ENCODE results near the gene DSCAM. TPM values are rescaled to one million over a fixed set of nuclear protein-coding genes. Genes with fewer than 3 reads are reported as not detected.

The DSCAM gene
- total and polyA plus RNA-seq, 2 donors (not counting 3 experiments of a cell fraction or from before 2014, with no cell fraction given): not detected

DNA sequence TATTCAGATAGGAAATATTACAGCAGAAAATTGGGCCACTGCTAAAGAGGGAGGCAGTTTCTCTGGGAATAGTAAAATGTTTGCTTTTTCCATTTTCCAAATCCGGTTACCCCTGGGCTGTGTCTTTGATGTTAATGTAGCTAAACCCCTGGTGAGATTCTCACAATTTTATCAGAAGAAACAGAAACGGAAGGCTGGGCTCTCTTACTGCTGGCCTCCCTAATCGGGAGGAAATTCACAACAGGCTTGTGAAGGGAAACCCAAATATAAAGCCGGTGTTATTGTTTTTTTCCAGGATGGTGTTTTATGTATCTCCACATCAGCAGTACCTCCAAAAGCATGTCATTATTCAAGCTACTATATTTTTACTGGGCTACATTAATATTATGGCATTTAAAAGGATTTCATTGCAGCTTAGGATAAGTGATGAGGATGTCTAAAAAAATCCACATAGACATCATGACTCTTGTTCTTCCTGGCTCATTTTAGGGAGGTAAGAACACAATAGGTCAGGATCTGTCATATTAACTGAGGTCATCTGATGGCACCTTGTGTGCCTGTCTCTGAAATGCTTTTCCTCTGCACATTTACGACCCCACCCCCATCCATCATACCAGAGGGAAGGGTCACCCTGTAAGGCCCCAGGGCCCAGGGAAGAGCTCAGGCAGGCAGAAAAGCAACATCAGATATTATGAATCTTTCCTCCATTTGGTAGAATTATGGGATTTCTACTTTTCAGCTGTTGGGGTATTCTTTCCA lies 158.7 kb downstream of the DSCAM start:
- no peaks in the 10 kb centered on the region for H3K36me3 ChIP-seq (ENCODE audit: control insufficient read depth in 2 of 2, extremely low read depth in 1 of 2, insufficient read depth in 2 of 2, low read length in 2 of 2)
- intact Hi-C loops (cut with micrococcal nuclease) (no loop called here), dilution Hi-C loops (cut with MboI; ENCODE audit: extremely low pct_ligation_motif_present, low sequenced_read_pairs) (no loop called here)
- no peaks in the 10 kb centered on the region for H3K9me1 ChIP-seq (replicated peaks; ENCODE audit: control insufficient read depth, extremely low read depth, insufficient read depth, low read length)
- H3K4me1 ChIP-seq (ENCODE audit: control insufficient read depth, extremely low read depth, insufficient read depth, low read length): no peaks in the 10 kb centered on the region
- ChIA-PET CTCF (no interaction called here), POLR2A (no interaction called here)
- no peak overlapping the region for H3K9ac ChIP-seq (replicated peaks; ENCODE audit: extremely low read depth, insufficient read depth, low read length)
- TF ChIP-seq FOS (IDR thresholded peaks at IDR 0.05; ENCODE audit: borderline replicate concordance, insufficient read depth, low read length): no peak
- TF ChIP-seq POLR2AphosphoS5 (IDR thresholded peaks at IDR 0.05; ENCODE audit: insufficient read depth, low read depth, low read length): no peak
- TF ChIP-seq MAX (IDR thresholded peaks at IDR 0.05; ENCODE audit: insufficient read depth, insufficient read length): no peak
- no peak for TF ChIP-seq JUN (IDR thresholded peaks at IDR 0.05; ENCODE audit: borderline replicate concordance, insufficient read depth, insufficient read length, low read depth)
- no peak for TF ChIP-seq EZH2 (IDR thresholded peaks at IDR 0.05; ENCODE audit: borderline replicate concordance, low read depth, low read length, severe bottlenecking)
- no peak for TF ChIP-seq GATA2 (IDR thresholded peaks at IDR 0.05; ENCODE audit: insufficient read depth, insufficient read length, low read depth, low read length)
- TF ChIP-seq POLR2A (IDR thresholded peaks at IDR 0.05; ENCODE audit: low read depth, low read length): no peak
- TF ChIP-seq, protein P1, sequence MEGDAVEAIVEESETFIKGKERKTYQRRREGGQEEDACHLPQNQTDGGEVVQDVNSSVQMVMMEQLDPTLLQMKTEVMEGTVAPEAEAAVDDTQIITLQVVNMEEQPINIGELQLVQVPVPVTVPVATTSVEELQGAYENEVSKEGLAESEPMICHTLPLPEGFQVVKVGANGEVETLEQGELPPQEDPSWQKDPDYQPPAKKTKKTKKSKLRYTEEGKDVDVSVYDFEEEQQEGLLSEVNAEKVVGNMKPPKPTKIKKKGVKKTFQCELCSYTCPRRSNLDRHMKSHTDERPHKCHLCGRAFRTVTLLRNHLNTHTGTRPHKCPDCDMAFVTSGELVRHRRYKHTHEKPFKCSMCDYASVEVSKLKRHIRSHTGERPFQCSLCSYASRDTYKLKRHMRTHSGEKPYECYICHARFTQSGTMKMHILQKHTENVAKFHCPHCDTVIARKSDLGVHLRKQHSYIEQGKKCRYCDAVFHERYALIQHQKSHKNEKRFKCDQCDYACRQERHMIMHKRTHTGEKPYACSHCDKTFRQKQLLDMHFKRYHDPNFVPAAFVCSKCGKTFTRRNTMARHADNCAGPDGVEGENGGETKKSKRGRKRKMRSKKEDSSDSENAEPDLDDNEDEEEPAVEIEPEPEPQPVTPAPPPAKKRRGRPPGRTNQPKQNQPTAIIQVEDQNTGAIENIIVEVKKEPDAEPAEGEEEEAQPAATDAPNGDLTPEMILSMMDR (IDR thresholded peaks at IDR 0.05; ENCODE audit: extremely low read depth in 1 of 2, insufficient read depth in 1 of 2, low read depth in 1 of 2, low read length in 2 of 2): no peak
- no peak for TF ChIP-seq MYC (IDR thresholded peaks at IDR 0.05; ENCODE audit: low read depth, low read length)
- H3K4me2 ChIP-seq (ENCODE audit: insufficient read depth, low read length): no peak overlapping the region
- FAIRE-seq (no peak), DNase-seq (ENCODE audit: low read depth, low spot score) (no peak)
- H3K27ac ChIP-seq (ENCODE audit: insufficient read depth, low read depth, low read length): no peak overlapping the region
- H4K20me1 ChIP-seq (replicated peaks; ENCODE audit: control insufficient read depth, extremely low read depth, insufficient read depth, low read length): no peaks in the 10 kb centered on the region
- peaks cover 22% of the 10 kb centered on the region for H3K9me3 ChIP-seq (replicated peaks; ENCODE audit: control insufficient read depth, insufficient read depth, low read length)
- no peaks in the 10 kb centered on the region for H3K27me3 ChIP-seq (ENCODE audit: control insufficient read depth in 2 of 2, insufficient read depth in 2 of 2, low read length in 2 of 2)
- no peak overlapping the region for H3K4me3 ChIP-seq (replicated peaks in 1 of 3; ENCODE audit: insufficient read depth in 1 of 3, low read depth in 1 of 3, low read length in 3 of 3)
- no peak overlapping the region for H2AFZ ChIP-seq (ENCODE audit: low read depth, low read length)
- no peaks in the 10 kb centered on the region for H3K79me2 ChIP-seq (ENCODE audit: control insufficient read depth, insufficient read depth, low read length)
- BruUV-seq (replicated peaks): no TSS peak
